SK-N-SH treated with all-trans-retinoic acid at 6 μM for 48 hours (cell line): ENCODE data around the gene PDZD2.

Source experiments
- ATAC-seq: fragments of 200-7000 bp; cut with Tn5 transposase; 3 replicates; pipeline ENCODE4 v1.9.1; 2020; ENCODE audit warnings: mild to moderate bottlenecking, moderate library complexity
- ARNTL ChIP-seq: fragments of 450-650 bp; formaldehyde crosslinking; IDR thresholded peaks from 2 replicates; pipeline ENCODE4 v1.5.0; 2020; ENCODE audit warnings: low read depth, mild to moderate bottlenecking, moderate library complexity, borderline replicate concordance
- BACH2 ChIP-seq: fragments of 250-450 bp; sonication (Bioruptor Pico); IDR thresholded peaks from 2 replicates; pipeline ENCODE4 v1.9.0; 2021; ENCODE audit warnings: mild to moderate bottlenecking, borderline replicate concordance
- CSDC2 ChIP-seq: fragments of 250-450 bp; sonication (Bioruptor Pico); IDR thresholded peaks from 2 replicates; pipeline ENCODE4 v1.5.0; 2020; ENCODE audit warnings: mild to moderate bottlenecking, moderate library complexity
- ISL1 ChIP-seq: fragments of 250-450 bp; sonication (Bioruptor Pico); IDR thresholded peaks from 2 replicates; pipeline ENCODE4 v2.1.2; 2022; ENCODE audit warnings: mild to moderate bottlenecking, moderate library complexity
- OSR1 ChIP-seq: fragments of 250-450 bp; sonication (Bioruptor Pico); IDR thresholded peaks from 2 replicates; pipeline ENCODE4 v1.8.0; 2022; ENCODE audit warnings: moderate library complexity, mild to moderate bottlenecking, inconsistent platforms
- PPARA ChIP-seq: fragments of 250-450 bp; sonication (Bioruptor Pico); IDR thresholded peaks from 2 replicates; pipeline ENCODE4 v1.5.0; 2020; ENCODE audit warnings: mild to moderate bottlenecking, borderline replicate concordance
- RARB ChIP-seq: fragments of 250-450 bp; sonication (Bioruptor Pico); IDR thresholded peaks from 2 replicates; pipeline ENCODE4 v1.8.0; 2021; ENCODE audit warnings: mild to moderate bottlenecking, moderate library complexity
- SNAI2 ChIP-seq: fragments of 250-450 bp; sonication (Bioruptor Pico); IDR thresholded peaks from 2 replicates; pipeline ENCODE4 v1.5.0; 2020; ENCODE audit warnings: mild to moderate bottlenecking, moderate library complexity
- TCF4 ChIP-seq: fragments of 250-450 bp; sonication (Bioruptor Pico); IDR thresholded peaks from 2 replicates; pipeline ENCODE4 v1.8.0; 2021; ENCODE audit warnings: mild to moderate bottlenecking, moderate library complexity, borderline replicate concordance
- TOX ChIP-seq: fragments of 250-450 bp; sonication (Bioruptor Pico); IDR thresholded peaks from 2 replicates; pipeline ENCODE4 v1.8.0; 2021; ENCODE audit warnings: mild to moderate bottlenecking, moderate library complexity, borderline replicate concordance
- ZC3H10 ChIP-seq: fragments of 250-450 bp; sonication (Bioruptor Pico); IDR thresholded peaks from 2 replicates; pipeline ENCODE4 v1.5.1; 2021; ENCODE audit warnings: mild to moderate bottlenecking, moderate library complexity
- ZFP3 ChIP-seq: fragments of 250-450 bp; sonication (Bioruptor Pico); IDR thresholded peaks from 2 replicates; pipeline ENCODE4 v1.5.0; 2020; ENCODE audit warnings: mild to moderate bottlenecking, moderate library complexity
- ZFP30 ChIP-seq: fragments of 450-650 bp; formaldehyde crosslinking; IDR thresholded peaks from 2 replicates; pipeline ENCODE4 v1.5.0; 2022; ENCODE audit warnings: mild to moderate bottlenecking, moderate library complexity
- ZNF70 ChIP-seq: fragments of 450-650 bp; formaldehyde crosslinking; IDR thresholded peaks from 2 replicates; pipeline ENCODE4 v1.5.0; 2020; ENCODE audit warnings: mild to moderate bottlenecking, moderate library complexity
- ZNF8 ChIP-seq: fragments of 450-650 bp; formaldehyde crosslinking; IDR thresholded peaks from 2 replicates; pipeline ENCODE4 v1.5.0; 2020; ENCODE audit warnings: mild to moderate bottlenecking, moderate library complexity
- TF ChIP-seq, protein P1 (sequence below): fragments of 250-450 bp; sonication (Bioruptor Pico); IDR thresholded peaks from 2 replicates; pipeline ENCODE4 v1.8.0; 2021; ENCODE audit warnings: low read depth, mild to moderate bottlenecking, moderate library complexity, borderline replicate concordance
- TF ChIP-seq, protein P2 (sequence below): fragments of 250-450 bp; sonication (Bioruptor Pico); IDR thresholded peaks from 2 replicates; pipeline ENCODE4 v1.8.0; 2020; ENCODE audit warnings: mild to moderate bottlenecking, moderate library complexity, borderline replicate concordance
- TF ChIP-seq, protein P3 (sequence below): fragments of 250-450 bp; sonication (Bioruptor Pico); IDR thresholded peaks from 2 replicates; pipeline ENCODE4 v1.5.1; 2021; ENCODE audit warnings: mild to moderate bottlenecking, moderate library complexity
- TF ChIP-seq, protein P4 (sequence below): fragments of 250-450 bp; sonication (Bioruptor Pico); IDR thresholded peaks from 2 replicates; pipeline ENCODE4 v1.5.0; 2020; ENCODE audit warnings: mild to moderate bottlenecking, moderate library complexity

Gene PDZD2

DNA sequence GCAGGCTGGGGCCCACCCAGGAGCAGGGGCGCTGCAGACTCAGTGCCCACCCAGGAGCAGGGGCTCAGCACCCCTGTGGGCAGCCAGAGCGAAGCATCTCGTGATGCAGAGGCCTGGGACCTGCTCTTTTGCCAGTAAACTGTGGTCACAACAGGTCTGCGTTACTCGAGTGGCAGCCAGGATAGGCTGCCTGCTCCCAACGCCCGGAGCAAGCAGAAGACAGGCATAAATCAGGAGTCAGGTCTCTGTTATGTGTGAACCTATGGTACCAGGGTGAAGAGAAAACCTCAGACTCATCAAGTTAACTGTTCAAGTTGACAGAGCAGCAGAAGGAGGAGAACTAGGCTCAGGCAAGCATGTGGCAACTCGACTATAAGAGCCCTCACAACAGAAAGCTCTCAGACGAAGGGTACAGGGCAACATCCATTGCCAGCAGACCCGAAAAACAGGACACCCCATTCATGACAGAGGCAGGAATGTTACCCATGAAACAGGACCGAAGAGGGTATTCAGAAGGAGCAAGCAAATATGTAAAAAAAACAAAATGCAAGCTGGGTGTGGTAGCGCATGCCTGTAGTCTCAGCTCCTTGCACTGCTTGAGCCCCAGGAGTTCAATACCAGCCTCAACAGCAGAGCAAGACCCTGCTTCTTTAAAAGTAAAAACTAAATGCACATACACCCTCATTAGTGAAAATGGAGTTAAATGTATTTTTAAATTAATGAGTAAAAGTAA lies 463.5 kb downstream of the PDZD2 start:
- TF ChIP-seq, protein P1, sequence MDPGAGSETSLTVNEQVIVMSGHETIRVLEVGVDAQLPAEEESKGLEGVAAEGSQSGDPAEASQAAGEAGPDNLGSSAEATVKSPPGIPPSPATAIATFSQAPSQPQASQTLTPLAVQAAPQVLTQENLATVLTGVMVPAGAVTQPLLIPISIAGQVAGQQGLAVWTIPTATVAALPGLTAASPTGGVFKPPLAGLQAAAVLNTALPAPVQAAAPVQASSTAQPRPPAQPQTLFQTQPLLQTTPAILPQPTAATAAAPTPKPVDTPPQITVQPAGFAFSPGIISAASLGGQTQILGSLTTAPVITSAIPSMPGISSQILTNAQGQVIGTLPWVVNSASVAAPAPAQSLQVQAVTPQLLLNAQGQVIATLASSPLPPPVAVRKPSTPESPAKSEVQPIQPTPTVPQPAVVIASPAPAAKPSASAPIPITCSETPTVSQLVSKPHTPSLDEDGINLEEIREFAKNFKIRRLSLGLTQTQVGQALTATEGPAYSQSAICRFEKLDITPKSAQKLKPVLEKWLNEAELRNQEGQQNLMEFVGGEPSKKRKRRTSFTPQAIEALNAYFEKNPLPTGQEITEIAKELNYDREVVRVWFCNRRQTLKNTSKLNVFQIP = no peak
- TF ChIP-seq ISL1 (CRISPR knock-in tag) (no peak), ZFP3 (CRISPR knock-in tag) (no peak), OSR1 (CRISPR knock-in tag) (no peak), ZNF70 (no peak), ZFP30 (no peak), BACH2 (no peak)
- TF ChIP-seq, protein P2, sequence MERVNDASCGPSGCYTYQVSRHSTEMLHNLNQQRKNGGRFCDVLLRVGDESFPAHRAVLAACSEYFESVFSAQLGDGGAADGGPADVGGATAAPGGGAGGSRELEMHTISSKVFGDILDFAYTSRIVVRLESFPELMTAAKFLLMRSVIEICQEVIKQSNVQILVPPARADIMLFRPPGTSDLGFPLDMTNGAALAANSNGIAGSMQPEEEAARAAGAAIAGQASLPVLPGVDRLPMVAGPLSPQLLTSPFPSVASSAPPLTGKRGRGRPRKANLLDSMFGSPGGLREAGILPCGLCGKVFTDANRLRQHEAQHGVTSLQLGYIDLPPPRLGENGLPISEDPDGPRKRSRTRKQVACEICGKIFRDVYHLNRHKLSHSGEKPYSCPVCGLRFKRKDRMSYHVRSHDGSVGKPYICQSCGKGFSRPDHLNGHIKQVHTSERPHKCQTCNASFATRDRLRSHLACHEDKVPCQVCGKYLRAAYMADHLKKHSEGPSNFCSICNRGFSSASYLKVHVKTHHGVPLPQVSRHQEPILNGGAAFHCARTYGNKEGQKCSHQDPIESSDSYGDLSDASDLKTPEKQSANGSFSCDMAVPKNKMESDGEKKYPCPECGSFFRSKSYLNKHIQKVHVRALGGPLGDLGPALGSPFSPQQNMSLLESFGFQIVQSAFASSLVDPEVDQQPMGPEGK (CRISPR knock-in tag) = no peak
- no peak for ATAC-seq

DNA sequence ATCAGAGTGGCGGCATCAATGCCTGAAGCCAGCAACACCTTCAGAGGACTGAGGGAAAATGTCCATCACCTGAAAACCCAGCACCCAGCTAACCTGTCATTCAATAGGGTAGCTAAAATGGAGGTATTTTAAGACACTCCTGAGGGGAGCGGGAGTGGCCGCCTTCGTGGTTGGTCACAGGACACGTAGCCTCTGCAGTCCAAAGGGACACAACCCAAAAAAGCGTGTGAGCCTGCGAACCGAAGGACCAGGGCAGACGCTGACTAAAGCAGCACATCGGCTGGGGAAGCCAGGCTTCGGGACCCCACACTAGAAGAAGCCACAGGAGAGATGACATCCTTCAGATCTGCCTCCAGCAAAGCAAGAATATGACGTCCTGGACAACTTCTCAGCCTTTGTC lies 464.6 kb downstream of the PDZD2 start:
- no peak for TF ChIP-seq ARNTL (CRISPR knock-in tag)
- TF ChIP-seq, protein P3, sequence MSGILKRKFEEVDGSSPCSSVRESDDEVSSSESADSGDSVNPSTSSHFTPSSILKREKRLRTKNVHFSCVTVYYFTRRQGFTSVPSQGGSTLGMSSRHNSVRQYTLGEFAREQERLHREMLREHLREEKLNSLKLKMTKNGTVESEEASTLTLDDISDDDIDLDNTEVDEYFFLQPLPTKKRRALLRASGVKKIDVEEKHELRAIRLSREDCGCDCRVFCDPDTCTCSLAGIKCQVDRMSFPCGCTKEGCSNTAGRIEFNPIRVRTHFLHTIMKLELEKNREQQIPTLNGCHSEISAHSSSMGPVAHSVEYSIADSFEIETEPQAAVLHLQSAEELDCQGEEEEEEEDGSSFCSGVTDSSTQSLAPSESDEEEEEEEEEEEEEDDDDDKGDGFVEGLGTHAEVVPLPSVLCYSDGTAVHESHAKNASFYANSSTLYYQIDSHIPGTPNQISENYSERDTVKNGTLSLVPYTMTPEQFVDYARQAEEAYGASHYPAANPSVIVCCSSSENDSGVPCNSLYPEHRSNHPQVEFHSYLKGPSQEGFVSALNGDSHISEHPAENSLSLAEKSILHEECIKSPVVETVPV = no peak
- TF ChIP-seq, all 23 proteins: peak for 0
- no peak for ATAC-seq

DNA sequence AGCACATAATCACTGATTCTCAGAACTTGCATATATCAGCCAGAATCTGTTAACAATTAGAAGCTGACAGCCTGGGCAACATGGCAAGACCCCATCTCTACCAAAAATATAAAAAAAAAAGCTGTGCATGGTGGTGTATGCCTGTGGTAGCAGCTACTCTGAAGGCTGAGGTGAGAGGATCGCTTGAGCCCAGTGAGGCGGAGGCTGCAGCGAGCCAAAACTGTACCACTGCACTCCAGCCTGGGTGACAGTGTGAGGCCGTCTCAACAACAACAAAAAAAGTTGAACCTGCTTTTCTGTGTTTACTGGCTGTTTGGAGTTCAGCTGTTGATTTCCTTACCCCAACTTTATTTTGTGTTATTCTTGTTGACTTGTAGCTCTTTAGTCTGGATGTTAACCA lies 468.4 kb downstream of the PDZD2 start:
- TF ChIP-seq ISL1 (CRISPR knock-in tag) (no peak), OSR1 (CRISPR knock-in tag) (no peak), TCF4 (CRISPR knock-in tag) (no peak), ZC3H10 (CRISPR knock-in tag) (no peak), TOX (CRISPR knock-in tag) (no peak), CSDC2 (CRISPR knock-in tag) (no peak), RARB (CRISPR knock-in tag) (no peak), SNAI2 (no peak)
- TF ChIP-seq, protein P4, sequence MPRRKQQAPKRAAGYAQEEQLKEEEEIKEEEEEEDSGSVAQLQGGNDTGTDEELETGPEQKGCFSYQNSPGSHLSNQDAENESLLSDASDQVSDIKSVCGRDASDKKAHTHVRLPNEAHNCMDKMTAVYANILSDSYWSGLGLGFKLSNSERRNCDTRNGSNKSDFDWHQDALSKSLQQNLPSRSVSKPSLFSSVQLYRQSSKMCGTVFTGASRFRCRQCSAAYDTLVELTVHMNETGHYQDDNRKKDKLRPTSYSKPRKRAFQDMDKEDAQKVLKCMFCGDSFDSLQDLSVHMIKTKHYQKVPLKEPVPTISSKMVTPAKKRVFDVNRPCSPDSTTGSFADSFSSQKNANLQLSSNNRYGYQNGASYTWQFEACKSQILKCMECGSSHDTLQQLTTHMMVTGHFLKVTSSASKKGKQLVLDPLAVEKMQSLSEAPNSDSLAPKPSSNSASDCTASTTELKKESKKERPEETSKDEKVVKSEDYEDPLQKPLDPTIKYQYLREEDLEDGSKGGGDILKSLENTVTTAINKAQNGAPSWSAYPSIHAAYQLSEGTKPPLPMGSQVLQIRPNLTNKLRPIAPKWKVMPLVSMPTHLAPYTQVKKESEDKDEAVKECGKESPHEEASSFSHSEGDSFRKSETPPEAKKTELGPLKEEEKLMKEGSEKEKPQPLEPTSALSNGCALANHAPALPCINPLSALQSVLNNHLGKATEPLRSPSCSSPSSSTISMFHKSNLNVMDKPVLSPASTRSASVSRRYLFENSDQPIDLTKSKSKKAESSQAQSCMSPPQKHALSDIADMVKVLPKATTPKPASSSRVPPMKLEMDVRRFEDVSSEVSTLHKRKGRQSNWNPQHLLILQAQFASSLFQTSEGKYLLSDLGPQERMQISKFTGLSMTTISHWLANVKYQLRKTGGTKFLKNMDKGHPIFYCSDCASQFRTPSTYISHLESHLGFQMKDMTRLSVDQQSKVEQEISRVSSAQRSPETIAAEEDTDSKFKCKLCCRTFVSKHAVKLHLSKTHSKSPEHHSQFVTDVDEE (CRISPR knock-in tag) = no peak
- TF ChIP-seq, protein P1 = no peak
- no peak for ATAC-seq

DNA sequence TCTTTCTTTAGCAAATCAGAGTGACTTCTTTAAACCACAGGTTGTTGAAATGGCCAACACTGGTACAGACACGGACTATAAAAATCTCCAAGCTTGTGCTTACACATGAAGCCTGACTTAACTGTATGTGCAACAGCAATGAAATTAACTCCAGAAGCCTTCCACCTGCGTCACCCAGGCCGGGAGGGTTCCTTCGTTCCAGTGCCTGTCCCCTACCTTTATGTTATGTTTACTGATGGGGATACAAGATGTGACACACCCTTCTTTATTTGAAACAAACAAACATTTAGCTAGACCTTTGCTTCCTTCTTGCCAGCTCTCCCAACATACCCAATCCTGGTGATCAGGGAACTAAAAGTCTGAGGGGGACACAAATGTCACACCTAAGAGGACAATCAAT lies 469.2 kb downstream of the PDZD2 start:
- ATAC-seq = no peak
- TF ChIP-seq BACH2 = no peak
- no peak for TF ChIP-seq ARNTL (CRISPR knock-in tag)
- no peak for TF ChIP-seq ZNF8
- TF ChIP-seq, protein P1 = no peak
- TF ChIP-seq, protein P3 = no peak
- TF ChIP-seq PPARA (CRISPR knock-in tag) = no peak
- TF ChIP-seq SNAI2 = no peak
- TF ChIP-seq ZFP30 = no peak
